Vagina (tissue), 2 donors: ENCODE data around the gene RELCH.

ENCODE experiments used
- POLR2AphosphoS5 ChIP-seq, 2 donors: sonication (generic); formaldehyde crosslinking; IDR thresholded peaks; one replicate each; pipeline ENCODE4 v1.9.0; 2017; ENCODE audit warnings: antibody characterized with exemption in 2 of 2, mild to moderate bottlenecking in 2 of 2, low read depth in 1 of 2; ENCODE audit not compliant: insufficient read depth in 1 of 2
- TF ChIP-seq, protein P1 (sequence below), 3 experiments: fragments of 450-650 bp in 2 of 3; fragments of 200-600 bp in 1 of 3; sonication (generic) in 1 of 3; IDR thresholded peaks; one replicate each; pipeline ENCODE4 v1.5.1; 2017 to 2019; ENCODE audit warnings: antibody characterized with exemption in 3 of 3, mild to moderate bottlenecking in 2 of 3, moderate library complexity in 2 of 3

- no peak for TF ChIP-seq POLR2AphosphoS5 (IDR thresholded peaks at IDR 0.05; ENCODE audit: insufficient read depth in 1 of 2, low read depth in 1 of 2)
- TF ChIP-seq, protein P1, sequence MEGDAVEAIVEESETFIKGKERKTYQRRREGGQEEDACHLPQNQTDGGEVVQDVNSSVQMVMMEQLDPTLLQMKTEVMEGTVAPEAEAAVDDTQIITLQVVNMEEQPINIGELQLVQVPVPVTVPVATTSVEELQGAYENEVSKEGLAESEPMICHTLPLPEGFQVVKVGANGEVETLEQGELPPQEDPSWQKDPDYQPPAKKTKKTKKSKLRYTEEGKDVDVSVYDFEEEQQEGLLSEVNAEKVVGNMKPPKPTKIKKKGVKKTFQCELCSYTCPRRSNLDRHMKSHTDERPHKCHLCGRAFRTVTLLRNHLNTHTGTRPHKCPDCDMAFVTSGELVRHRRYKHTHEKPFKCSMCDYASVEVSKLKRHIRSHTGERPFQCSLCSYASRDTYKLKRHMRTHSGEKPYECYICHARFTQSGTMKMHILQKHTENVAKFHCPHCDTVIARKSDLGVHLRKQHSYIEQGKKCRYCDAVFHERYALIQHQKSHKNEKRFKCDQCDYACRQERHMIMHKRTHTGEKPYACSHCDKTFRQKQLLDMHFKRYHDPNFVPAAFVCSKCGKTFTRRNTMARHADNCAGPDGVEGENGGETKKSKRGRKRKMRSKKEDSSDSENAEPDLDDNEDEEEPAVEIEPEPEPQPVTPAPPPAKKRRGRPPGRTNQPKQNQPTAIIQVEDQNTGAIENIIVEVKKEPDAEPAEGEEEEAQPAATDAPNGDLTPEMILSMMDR (IDR thresholded peaks at IDR 0.05), result no peak
These were observed 42.7 kb upstream of the RELCH start for GRCh38 chr18:62144338-62144737.
